ENCODE data around the gene CD40LG.

CD40LG gene

DNA sequence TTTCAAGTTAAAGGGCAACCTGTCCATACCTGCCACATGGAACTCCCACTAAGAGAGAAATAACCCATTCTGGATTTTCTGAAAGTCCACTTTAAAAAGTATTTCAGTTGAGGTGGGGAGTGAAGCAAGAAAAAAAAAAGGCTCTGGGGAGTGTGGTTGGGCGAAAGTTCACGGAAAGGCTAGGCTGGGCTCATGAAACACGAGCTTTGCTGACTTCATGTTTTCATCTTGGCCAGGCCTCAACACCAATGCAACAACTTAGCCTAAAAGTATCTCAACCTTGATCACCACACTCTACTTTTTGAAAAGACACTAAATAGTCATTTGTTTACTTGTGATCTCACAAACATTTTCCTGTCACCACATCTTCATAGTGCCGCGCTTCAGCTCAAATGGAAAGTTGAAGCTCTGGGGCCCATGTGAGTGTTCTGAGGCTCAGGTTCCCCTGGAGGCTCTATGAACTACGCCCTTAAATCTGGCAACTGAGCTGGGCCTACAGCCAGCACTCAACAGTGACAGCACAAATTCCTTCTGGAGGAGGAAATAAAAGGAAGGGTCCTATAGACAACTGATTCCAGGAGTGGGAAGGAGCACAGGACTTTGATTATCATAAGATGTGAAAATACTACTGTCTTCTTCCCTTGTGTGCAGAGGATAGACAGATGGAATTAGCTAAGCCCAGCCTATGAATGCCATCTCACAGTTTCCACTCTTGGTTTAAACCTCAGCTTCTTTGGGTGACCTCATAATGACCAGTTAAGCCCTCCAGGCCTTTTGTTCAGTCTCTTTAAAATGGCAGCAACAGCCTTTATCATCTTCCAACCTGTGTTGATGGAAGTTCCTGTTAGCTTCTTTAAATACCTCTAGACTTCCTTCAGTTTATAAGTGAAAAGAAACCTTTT, 5.1 kb downstream of the CD40LG start:
- DNase-seq (ENCODE audit: low read depth) = no peak

DNA sequence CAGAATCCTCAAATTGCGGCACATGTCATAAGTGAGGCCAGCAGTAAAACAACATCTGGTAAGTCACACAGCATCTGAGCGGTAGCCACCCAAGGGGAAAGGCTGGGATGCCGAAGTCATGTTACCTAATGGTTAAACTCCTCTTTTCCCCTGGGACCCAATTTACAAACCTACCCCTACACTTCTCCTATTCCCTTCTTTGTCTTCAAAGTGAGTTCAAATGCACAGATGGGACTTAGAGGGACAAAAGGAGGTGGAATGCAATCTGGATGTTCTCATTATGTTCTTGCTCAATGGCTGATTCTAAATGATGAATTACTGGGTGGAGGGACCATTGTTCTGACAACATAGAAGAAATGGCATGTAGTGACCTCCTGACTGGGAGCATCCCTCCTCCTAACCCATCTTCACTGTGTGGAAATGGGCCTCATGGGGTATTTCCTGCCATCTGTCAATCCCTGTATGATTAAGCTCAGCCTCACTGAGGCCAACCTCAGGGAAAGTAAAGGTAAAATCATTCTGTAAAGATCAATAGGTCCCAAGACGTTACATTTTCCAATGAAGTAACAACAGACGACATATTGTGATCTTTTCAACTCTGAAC, 8.5 kb downstream of the CD40LG start:
- DNase-seq (ENCODE audit: low read depth) = no peak

DNA sequence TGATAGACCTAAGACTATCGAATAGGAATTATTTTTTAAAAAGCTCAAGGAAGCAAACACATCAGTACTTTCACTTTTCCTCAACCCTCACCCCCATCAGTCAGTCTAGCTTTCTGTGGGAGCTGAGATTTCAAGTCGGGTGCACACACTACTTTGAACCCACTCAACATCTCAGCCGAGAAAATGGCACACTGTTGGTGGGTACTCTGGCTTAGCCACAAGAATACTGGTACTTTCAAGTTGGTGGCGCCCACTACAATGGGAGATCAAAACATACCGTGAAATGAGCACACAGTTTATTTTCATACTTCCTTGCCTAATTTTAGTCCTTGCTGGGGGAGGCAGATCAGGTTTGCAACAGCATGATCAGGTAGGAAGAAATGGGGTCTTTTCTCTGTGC, 10.2 kb downstream of the CD40LG start:
- no peak for DNase-seq (ENCODE audit: low read depth)

DNA sequence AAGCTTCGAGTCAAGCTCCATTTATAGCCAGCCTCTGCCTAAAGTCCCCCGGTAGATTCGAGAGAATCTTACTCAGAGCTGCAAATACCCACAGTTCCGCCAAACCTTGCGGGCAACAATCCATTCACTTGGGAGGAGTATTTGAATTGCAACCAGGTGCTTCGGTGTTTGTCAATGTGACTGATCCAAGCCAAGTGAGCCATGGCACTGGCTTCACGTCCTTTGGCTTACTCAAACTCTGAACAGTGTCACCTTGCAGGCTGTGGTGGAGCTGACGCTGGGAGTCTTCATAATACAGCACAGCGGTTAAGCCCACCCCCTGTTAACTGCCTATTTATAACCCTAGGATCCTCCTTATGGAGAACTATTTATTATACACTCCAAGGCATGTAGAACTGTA, 11.2 kb downstream of the CD40LG start:
- DNase-seq (ENCODE audit: low read depth) = no peak

DNA sequence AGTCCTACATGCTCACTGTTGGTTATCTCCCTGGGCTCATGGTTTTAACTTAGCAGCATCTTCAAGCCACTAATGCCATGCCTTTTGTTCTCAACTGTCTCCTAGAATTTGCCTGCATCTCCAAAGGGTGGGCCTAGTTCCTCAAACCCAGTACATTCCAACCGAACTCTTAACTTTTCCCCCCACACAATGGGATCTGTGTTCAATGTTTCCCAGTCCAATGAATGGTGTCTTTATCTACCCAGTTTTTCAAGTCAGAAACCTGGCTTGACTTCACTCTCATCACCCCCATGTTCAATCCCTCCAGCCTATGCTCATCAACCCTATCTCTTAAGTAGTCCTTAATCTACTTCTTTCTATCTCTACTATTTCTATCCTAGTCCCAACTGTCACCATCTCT, 12.9 kb downstream of the CD40LG start:
- DNase-seq (ENCODE audit: low read depth) = no peak

DNA sequence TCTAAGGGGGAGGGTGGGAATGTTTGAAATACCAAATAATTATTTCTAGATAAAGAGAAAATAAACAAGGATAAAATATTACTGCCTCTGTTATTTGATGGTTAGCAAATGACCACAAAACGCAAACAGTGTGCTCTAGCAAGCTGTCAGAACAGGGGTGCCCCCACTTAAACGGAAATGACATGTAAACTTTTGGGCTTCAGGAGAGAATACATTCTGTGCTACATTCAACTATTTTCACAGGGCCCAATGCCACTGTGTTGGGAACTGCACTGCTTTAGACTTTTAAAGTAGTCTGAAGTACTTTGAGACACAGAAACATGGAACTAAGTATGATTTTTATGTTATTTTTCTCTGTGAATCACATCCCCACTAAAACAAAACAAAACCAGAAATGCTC, 14.1 kb downstream of the CD40LG start:
- DNase-seq (ENCODE audit: low read depth) = no peak

DNA sequence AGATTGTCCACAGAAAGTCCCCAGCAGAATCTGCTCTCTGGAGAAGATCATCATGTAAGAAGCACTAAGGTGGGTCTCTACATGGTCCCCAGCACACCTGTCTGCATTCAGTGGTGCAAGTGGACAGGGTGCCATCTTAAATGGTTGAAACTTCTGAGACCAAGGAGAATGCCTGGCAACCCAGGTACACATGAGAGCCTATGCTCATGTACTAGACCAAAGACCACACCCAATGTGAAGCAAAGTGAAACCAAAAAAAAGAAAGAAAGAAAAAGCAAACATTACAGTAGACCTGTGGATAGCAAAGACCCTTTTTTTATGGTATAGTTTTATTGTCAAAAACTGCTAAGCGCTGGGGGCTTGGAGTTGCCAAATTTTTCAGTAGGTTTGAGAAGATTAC, 15.0 kb downstream of the CD40LG start:
- no peak for DNase-seq (ENCODE audit: low read depth)

DNA sequence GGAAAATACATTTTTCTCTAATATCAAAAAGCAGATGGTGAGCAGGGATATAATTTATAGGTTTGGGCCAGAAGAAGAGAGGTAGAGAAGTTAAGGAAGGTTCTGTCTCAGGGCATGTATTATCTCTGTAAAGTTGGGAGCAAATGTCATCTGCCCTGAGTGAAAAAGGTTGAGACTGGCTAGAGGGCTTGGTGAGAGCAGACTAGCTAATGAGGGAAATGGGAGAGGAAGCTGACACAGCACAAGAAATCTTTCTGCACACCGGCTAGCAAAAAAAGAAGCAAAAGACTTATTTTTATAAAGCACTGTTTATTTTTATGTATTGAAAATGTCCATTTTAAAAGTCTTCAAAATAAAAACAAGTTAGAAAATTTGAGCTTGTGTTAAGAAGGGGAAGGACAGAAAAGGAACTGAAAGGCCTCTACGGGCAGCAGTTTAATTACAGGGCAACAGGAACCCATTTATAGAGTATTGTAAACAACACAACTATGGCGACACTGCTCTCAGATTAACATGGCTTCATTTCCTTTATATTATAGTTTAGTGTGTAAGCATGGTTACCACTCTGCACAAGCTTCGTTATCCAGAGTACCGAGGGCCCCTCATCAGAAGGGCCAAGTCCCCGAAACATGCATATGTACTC, 17.4 kb downstream of the CD40LG start:
- no peak for DNase-seq (ENCODE audit: low read depth)

DNA sequence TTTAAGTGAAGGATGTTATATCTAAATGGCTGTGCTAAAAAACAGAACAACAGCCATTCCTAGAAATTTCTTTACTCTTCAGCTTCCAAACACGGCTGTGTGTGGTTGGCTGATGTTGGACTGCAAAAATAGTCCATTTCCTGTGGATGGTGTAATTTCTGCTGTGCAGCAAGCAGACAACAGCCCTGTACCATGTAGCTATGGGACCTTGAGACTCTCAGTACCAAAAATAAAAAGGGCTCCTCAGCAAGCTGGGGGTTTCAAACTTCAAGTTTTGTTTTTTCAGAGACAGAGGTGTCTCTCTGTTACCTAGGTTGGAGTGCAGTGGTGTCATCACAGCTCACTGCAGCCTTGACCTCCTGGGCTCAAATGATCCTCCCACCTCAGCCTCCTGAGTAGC, 18.1 kb downstream of the CD40LG start:
- DNase-seq (ENCODE audit: low read depth) = no peak

DNA sequence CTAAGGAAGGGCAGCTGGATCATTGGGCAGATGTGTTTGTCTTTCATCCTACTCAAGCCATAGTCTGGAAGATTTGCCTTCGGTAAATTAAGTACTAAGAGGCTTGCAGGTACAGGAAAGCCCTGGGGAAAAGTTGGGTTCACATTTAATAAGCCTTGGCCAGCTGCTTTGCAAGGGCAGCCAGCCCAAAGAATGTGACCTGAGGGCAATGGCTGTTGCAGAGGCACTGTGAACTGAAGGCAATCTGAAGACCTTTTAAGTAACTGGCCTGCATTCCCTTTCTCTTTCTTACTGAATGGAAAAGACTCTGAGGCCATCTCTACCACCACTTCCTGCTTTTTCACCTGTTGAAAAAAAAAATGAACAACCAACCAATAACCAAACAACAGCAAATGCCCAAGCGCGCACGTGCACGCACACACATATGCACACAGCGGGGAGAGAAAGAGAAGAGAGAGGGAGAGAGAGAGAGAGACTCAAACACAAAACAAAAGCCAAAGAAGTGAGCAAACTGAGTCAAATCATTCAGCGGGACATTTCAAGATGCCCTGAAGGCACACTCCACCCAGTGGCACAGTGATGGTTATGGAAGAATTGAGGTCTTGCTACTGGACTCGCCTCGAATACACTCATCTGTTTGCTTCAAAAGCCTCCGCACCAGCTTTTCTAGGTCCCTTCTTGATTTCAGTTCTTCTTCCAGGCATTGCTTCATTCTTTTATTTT, 19.6 kb downstream of the CD40LG start:
- DNase-seq (ENCODE audit: low read depth) = no peak

DNA sequence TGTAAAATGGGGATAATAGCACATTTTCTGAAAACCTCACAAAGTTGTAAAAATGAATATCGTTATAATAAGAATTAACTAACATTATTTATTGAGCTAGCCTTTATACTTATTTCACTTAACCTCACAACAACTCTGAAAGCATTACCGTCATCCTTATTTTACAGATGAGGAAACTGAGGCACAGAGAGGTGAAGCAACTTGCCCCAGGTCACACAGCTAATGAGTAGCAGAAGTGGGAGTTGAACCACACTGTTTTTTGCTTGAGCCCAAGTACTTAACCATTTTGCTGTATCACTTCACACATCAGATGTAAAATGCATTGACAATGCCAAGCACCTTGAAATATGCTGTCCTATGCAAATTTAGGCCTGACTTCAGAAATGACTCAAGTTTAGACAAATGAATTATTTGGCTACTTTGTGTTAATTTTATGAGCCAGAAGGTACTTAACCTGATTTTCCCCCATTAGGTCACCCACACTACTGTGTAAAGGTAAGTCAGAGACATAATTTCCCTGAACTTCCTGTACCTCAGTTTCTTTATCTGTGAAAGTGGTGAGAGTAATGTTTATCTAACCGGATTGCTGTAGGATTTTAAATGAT, 23.1 kb downstream of the CD40LG start:
- DNase-seq (ENCODE audit: low read depth) = no peak

DNA sequence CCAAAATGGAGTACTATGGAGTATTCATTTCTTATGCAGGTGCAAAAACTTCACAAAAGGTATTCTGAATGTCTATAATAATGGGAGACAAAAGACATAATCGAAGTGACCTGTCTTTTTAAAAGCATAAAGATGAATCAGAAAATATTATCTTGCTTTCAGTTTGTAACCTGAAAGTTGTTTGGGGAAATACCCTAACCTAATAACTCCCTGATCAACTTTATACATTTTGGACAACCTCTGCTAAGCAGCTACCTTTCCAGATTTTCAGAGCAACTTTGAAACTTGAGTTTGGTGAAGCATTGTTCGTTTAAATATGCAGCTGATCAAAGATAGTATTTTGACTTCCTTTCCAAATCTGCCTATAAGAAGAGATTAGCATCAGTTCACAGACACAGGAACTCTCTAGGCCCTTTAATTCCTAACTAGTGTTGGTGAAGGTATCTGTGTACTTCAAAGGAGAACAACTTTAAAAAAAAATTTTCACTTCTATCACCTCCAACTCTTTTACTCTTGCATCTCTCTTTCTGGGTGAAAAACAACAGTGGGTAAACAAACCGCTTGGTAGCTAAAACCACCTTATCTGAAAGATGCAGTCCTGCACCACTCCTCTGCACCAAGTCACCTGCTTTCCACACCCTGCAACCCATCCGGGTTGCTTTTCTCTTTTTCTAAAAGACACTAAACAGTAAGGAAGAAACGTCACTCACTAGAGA, 26.5 kb downstream of the CD40LG start:
- no peak for DNase-seq (ENCODE audit: low read depth)

DNA sequence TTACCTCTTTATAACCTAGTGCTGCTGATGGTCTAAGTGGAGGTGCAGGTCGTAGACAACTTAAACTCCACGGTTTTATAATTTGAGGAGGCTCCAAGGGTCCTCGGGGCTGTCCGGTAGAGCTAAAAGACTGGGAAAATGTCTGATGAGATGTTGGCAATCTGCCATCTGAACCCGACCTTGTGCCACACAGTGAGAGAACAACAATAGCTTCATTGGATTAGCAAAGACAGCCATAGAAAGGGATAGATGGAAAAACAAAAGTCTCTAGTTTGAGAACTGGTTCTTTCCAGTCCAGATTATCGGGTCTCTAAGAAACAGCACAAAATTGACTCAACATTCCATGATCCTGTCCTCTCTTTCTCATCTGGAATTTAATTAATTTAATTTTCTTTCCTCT, 31.6 kb downstream of the CD40LG start:
- DNase-seq (ENCODE audit: low read depth) = no peak

DNA sequence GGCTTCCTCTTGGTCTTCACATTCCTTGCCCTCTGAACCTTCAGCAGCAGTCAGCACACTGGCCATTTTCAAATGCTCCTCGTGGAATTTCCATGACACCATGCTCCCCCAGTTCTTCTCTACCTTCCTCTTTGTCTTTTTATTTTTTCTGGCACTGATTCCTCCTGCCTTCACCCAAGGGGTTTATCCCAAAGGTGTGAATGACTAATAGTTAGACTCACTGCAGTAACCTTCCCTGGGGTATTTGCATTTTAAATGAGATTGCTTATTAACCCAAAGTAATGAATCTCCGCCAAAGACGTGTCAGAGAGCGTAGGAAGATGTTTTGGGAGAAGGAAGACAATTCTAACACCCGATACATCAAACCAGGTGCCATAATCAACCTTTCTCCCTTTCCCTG, 36.2 kb downstream of the CD40LG start:
- no peak for DNase-seq (ENCODE audit: low read depth)

DNA sequence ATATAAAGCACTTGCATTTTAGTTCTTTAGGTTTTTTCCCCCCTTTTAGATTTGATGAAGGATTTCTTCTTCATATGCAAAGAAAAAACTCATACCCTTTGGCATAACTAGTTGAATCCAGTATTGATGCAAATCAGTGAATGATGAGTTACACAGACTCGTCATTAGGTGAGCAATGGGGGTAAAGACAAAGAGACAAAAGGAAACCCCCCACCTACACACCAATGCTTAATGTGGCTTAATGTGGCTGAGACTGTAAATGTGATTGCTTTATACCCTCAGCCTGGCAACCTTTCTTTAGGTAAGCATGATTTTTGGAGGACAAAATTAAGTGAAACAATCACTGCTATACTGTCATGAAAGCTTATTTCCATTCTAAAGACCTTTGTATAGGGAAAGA, 39.5 kb downstream of the CD40LG start:
- DNase-seq (ENCODE audit: low read depth) = no peak

DNA sequence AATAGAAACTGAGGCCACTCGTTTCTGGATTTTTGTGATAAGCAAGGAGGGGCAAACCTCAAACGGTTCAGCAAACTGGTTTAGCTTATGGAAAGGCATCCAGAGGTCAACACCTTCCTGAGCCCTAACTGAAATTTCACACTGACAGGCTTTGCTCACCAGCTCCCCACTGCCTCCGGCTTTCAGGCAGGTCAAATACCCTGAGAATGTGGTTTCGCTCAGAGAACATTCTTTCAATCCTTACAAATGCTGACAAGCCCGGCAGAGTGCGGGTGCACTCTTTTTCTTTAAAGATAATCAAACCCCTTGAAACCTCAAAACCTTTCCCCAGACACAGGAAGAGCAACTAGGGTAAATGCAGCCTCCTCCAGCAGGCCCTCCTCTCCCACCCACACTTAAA, 41.5 kb downstream of the CD40LG start:
- no peak for DNase-seq (ENCODE audit: low read depth)

DNA sequence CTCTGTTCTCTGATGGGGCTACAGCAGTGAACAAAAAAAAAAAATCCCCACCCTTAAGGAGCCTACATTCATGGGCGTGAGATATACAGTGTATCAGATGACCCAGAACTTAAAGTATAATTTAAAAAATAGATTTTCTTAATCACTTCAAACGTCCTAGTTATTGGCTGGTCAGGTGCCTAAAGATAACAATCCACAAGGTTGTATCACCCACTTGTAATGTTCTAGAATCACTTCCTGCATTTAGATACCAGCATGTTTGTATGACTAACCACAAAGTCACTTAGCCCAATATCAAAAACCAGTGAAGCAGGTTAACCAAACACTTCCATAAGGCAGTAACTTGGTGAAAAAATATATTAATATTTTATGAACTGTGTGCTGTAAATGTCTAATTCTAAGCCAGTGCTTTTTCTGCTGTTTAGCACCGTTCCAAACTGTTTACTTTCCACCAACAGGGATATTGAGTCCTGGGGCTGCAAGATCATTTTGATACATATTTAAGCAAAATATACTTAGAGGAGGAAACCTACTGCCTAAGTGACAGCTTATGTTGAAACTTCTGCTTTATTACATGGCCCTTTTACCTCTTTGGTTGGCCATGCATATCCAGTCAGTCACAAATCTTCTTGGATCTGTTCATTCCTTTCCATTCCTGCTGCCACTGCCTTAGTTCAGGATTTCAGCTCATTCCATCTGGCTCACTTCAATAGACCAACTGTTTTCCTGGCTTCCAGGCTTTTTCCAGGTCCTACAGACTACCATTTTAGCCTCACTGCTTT, 43.3 kb downstream of the CD40LG start:
- no peak for DNase-seq (ENCODE audit: low read depth)

DNA sequence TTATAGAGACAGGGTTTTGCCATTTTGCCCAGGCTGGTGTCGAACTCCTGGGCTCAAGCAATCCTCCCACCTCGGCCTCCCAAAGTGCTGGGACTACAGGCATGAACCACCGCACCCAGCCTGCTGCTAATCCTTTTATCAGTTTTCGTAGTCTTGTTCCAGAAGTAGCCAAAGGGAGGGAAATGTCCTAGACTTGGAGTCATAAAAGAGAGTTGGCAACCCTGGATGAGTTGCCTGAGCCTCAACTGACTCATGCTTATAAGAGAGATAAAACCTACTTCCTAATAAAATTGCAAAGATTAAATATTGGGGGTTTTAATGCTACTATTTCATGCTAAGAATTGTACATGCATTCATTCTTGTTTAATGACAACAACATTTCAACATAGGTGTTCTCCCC, 44.3 kb downstream of the CD40LG start:
- DNase-seq (ENCODE audit: low read depth) = no peak

DNA sequence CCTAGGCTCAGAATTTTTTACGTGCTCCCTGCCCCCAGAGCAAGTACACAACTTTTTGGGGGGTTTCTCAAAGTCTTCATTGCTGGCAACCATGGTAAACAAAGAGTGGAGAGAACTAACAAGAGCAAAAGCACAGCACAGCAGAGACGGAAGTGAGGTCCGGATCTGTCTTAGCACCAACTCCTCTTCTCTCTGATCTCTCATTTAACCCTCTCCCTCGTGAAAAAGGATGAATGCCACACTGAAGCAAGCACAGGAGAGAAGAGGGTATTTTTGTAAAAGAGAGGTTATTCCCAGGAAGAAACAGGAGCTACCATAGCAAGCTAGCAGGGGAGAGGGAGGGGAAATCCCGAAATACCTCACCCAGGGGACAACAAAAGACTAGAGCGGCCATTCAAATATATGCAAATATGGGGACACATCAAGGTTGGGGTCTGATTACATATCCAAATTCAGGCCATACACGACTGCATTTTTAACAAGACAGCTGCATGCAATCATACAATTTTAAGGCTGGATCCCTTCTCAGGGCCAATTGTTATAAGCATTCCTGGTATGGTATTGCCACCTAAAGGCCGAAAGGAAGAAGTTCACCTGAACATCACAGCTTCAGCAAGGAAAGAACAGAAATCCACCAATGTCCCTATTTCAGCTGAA, 46.6 kb downstream of the CD40LG start:
- DNase-seq (ENCODE audit: low read depth) = peak; percentile 49

DNA sequence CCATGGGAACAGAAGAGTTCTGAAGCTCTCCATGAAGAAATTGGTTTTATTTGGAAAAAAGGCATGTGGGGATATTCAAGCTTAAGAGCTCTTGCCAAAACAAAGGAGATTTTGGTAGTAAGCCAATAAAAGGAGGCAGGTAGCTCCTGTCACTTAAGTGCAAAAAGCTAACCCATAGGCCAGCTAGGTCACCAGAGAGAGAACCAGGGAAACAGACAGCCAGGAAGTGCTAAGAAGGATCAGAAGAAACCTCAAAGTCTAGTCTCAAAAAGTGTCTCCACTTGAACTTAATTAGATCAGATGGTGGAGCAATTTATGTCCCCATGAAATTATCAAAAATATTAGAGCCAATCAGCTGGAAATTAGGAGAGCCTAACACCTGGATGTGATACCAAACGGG, 49.2 kb downstream of the CD40LG start:
- no peak for DNase-seq (ENCODE audit: low read depth)

All from fibroblast of the conjunctiva (primary cell).